Panc1 (cell line): ENCODE measurements around the gene GMDS.
A peak's percentile ranks its signal among the peaks of the same experiment; 100 is the strongest.

ENCODE experiments used
- TF ChIP-seq, protein P1 (sequence below): fragments of 450-650 bp; IDR thresholded peaks from 2 replicates; pipeline ENCODE4 v1.5.1; 2017; ENCODE audit warnings: mild to moderate bottlenecking
- TF ChIP-seq, protein P2 (sequence below), 2 experiments: IDR thresholded peaks; 2 replicates each; pipeline ENCODE4 v1.6.1; 2011 to 2012; ENCODE audit warnings: low read depth in 2 of 2, control low read depth in 1 of 2, low read length in 1 of 2, mild to moderate bottlenecking in 1 of 2, moderate library complexity in 1 of 2; ENCODE audit not compliant: insufficient read depth in 1 of 2

DNA sequence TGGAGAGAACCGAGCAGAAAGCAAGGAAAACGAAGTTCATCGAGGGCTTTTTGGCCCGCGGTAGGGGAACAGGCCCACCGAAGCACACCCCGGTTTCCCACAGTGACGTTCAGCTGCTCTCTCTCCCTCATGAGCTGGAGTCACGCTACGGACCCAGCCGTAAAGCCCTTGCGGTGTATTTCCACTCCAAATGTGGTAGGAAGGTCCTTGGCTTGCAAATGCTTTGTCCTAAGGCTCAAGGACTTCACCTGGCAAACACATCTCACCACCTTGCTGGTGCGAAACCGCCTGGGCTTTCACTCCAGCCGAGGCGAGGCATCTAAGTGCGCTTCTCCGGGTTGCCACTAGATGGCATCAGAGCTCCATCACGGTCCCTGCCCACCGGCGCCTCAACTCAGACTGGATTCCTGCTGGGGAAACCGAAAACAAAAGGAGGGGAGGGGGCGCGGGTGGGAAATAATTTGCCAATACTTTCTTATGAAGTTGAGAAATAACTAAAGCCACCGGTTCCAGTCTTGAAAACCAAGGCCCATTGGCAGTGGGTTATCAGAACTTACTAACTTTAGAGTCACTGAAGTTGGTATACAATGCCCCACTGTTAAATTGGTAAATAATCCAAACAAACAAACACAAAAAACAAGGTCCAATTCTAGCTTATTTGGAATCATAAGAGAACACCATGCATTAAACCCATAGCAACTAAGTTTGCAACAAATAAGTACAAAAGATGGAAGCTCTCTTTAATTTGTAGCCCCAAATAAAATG lies 649.1 kb downstream of the GMDS start:
- TF ChIP-seq, protein P1, sequence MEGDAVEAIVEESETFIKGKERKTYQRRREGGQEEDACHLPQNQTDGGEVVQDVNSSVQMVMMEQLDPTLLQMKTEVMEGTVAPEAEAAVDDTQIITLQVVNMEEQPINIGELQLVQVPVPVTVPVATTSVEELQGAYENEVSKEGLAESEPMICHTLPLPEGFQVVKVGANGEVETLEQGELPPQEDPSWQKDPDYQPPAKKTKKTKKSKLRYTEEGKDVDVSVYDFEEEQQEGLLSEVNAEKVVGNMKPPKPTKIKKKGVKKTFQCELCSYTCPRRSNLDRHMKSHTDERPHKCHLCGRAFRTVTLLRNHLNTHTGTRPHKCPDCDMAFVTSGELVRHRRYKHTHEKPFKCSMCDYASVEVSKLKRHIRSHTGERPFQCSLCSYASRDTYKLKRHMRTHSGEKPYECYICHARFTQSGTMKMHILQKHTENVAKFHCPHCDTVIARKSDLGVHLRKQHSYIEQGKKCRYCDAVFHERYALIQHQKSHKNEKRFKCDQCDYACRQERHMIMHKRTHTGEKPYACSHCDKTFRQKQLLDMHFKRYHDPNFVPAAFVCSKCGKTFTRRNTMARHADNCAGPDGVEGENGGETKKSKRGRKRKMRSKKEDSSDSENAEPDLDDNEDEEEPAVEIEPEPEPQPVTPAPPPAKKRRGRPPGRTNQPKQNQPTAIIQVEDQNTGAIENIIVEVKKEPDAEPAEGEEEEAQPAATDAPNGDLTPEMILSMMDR, result peak; percentile 96
- TF ChIP-seq, protein P2, sequence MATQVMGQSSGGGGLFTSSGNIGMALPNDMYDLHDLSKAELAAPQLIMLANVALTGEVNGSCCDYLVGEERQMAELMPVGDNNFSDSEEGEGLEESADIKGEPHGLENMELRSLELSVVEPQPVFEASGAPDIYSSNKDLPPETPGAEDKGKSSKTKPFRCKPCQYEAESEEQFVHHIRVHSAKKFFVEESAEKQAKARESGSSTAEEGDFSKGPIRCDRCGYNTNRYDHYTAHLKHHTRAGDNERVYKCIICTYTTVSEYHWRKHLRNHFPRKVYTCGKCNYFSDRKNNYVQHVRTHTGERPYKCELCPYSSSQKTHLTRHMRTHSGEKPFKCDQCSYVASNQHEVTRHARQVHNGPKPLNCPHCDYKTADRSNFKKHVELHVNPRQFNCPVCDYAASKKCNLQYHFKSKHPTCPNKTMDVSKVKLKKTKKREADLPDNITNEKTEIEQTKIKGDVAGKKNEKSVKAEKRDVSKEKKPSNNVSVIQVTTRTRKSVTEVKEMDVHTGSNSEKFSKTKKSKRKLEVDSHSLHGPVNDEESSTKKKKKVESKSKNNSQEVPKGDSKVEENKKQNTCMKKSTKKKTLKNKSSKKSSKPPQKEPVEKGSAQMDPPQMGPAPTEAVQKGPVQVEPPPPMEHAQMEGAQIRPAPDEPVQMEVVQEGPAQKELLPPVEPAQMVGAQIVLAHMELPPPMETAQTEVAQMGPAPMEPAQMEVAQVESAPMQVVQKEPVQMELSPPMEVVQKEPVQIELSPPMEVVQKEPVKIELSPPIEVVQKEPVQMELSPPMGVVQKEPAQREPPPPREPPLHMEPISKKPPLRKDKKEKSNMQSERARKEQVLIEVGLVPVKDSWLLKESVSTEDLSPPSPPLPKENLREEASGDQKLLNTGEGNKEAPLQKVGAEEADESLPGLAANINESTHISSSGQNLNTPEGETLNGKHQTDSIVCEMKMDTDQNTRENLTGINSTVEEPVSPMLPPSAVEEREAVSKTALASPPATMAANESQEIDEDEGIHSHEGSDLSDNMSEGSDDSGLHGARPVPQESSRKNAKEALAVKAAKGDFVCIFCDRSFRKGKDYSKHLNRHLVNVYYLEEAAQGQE (IDR thresholded peaks at IDR 0.05; ENCODE audit: insufficient read depth in 1 of 2, low read depth in 2 of 2, low read length in 1 of 2), result no peak
